ENCODE results near the gene SORCS3.

The SORCS3 gene

DNA sequence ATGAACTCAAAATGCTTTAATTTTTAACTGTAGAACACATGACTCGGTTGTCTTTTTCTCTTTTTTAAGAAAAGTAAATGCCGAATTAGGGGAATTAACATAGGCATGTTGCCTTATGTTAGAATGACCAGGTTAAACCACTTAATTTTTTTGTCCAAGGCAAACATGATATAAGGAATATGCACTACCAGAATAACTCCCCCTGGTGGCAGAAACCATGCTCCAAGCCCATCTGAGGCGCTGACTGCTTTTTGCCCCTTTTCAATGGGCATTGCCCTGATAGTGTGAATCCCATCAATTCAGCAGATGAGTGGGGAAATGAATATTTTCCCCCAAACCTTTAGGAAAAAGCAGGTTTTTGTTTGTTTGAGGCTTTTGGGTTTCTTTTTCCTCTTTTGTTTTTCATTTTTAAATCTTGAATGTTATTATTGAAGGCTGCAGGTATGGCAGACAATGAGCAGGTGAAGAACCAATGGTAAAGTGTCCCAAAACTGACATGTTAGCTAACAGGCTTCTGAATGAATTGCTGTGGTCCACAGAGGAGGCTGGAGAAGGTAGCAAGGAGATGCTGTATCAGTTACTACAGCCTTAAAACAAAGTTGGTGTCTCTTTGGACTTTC lies 284.3 kb downstream of the SORCS3 start:
- peak; percentile 47 for DNase-seq

DNA sequence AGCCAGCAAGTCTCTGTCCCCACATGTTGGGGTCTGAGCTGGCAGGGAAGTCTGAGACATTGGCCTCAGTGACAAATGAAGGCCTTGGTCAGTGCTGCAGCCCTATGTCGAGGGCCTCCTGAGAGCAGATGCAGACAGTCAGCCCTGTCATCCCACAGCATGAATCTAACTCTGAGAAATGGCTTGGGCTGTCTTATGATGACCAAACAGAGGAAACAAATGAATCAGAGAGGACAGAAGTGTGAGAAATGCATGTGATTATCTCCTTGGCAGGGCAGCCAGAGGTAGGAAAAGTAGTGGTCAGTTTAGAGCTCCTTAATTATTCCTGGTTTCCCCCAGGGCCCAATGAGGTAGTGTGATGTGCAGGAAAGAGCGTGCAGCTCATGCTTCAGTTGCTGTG lies 287.6 kb downstream of the SORCS3 start:
- no peak for DNase-seq

DNA sequence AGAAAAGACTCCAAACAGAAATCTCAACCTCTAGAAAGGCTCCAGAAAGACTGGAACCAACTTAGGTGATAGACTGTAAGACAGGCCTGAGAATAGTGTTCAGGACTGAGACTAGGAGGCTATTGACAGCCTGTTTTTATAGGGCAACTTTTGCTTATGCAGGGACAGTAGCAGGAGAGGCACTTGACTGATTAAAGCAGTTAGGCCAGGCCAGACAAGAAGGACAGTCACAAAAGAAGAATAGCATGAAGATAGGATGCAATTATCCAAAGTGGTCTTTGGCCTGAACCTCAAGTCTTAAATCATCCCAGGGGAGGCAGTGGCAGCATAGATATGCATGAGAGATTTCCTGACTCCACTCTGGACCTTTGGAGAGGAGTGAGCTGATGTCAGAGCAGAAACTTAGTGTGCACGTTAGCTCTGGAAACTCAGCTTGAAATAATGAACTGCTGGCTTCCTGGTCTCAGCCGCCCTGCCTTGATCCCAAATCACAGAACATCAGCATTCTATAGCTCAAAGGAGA lies 290.6 kb downstream of the SORCS3 start:
- DNase-seq, result no peak

DNA sequence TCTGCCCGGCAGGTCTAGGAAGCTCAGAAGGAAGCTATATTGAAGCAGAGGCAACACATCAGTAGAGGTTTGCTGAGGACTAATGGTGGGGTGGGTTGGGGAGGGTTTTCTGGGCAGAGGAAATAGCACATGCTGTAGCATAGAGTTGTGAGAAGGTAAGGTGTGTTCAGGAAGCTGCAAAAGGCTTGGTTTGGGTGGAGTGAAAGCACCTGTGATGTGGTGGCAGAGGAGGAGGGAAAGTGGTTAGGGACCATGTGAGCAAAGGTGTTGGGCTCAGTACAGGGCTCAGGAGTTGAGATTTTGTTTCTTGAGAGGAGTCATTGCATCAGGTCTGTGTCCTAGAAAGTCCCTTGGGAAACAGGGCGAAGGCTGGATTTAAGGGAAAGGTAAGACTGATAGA lies 294.6 kb downstream of the SORCS3 start:
- no peak for DNase-seq

DNA sequence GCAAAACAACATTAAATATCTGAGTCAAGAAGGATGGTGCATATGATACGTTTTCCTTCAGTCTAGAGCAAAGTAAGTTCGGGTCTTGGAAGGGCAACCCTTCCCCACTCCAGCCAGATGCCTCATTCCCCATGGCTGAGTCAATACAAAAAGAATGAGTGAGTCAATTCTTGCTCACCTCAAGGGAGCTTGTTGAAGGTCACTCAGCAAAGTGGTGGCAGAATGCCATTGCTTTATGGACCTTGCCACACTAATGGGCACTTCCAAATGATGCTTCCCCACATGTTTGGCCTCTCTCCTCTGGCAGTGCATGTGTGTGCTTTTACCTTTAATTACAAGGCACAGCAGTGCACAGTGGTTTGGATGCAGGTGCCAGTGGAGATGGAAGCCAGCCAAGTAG lies 296.5 kb downstream of the SORCS3 start:
- peak; percentile 45 for DNase-seq

DNA sequence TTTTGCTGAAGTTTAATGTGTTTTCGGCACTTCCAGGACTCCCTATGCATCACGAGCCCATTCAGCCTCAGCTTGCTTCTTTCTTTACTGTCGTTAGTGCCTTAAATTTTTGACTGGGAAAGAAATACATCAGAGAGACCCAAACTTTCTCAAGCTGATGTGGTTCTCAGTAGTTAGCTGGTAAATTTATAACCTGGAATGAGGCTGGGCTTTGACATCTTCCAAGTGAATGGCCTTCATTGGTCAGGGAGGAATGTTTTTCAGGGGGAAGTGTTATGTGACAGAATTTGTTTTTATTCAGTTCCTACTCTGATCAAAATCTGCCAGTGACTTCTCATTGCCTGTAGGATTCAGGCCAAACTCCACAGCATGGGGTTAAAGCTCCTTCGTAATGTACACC lies 296.9 kb downstream of the SORCS3 start:
- no peak for DNase-seq

DNA sequence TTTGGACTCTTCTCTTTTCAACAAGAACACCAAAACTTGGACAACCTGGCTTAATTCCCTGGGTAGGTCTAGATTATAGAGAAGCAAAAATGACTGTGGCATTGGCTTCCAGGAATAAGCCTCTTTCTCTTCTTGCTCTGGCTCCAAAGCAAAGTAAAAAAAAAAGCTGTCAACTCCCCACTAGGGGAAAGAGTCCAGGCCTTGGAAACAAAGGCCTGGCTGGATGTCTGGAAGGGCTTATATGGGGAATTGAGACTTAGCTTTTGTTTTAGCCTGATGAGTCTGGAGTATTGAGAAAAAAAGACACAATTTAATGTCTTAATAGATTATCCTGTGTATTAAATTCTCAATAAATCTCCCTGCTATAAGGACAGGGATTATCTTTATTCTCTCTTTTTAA lies 300.6 kb downstream of the SORCS3 start:
- DNase-seq, result no peak

DNA sequence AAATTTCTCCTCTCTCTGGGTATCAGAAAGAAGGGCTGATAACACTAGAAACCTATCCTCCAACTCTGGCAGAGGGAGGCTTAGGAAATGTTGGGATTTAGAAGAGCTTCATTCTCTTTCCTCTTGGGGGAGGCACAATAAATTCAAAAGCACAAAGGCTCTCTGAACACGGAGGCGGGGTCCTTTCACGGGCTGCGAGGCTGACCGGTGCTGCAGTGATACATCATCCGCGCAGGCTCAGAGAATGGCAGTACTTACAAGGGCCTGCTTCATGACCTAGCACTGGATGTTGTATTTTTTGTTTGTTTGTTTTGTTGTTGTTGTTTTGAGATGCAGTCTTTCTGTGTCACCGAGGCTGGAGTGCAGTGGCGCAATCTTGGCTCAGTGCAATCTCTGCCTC lies 306.2 kb downstream of the SORCS3 start:
- DNase-seq, result no peak

DNA sequence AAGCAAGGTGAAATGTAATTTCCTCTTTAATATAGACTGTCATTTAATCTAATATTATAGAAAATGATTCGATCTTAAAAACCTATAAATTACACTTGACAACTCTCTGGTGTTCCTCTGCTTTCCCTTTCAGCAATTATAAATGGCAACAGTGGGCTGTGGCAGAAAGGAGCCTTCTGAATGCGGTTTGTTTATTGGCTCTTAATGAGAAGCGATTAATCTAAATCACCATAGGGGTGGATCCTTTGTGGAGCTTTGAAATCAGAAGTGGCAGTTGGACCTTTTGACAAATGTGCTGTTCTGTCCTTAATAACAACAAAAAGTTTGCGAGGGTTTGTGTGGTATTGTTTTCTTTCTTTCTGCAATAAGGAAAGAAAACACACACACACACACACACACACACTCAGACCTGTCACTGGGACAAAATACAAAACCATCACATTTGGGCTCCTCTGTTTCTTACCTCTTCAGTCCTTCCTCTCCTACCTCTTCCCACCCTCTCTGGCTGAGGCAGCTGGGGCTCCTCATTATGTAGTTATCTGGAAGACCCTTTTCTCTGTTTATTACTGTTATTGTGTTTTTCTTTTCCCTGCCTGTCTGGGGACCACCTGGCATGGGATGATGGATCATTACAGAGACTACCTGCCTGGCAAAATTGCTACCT lies 316.2 kb downstream of the SORCS3 start:
- no peak for DNase-seq

DNA sequence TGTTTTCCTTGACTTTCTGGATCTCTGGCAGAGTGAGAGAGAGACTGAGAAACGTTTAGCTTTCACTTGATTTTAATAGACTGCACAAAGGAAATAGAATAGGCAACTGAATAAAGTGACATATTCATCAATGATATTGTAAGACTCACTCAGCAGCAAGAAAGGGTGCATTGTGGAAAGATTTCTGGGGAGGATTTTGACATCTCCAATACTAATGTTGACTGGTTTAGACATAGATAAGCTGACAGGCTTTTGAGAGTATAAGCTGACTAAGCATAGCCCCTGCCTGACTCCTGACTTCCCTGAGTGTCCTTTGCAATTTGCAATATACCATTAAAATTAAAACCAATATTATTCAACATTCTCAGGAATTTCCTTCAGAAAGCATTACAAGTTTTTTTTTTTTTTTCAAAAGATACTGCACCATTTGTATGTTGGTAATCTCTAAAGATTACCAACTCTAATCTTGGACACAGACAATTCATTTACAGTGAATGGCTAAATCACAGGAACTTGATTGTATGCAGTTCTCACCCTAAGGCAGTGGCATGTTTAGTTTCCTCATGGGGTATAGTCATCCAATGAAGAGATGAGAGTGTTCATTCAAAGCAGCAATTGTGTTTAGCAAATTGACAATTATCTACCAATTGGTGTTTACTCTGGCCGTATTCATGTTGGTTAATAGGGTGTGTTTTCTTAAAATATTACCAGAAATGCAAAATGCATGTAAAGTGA lies 325.6 kb downstream of the SORCS3 start:
- DNase-seq, result no peak

DNA sequence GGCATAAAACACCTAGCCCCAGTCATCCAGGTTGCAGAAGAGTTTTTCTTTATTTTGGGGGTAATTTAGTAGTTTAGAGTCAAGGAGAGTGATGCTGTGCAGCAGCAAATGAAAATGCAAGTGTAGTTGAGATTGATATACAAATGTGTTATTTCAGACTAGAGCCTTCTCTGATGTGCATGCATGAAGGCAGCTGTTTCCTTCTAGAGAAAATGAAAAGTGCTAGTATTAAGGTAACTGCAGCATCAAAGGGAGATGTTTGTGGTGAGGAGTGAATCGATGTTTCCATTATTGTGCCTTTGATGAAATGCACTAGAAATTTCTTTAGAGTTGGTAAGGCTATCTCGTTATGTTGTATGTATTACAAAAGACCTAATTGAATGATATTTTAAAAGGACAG lies 339.3 kb downstream of the SORCS3 start:
- DNase-seq, result no peak

DNA sequence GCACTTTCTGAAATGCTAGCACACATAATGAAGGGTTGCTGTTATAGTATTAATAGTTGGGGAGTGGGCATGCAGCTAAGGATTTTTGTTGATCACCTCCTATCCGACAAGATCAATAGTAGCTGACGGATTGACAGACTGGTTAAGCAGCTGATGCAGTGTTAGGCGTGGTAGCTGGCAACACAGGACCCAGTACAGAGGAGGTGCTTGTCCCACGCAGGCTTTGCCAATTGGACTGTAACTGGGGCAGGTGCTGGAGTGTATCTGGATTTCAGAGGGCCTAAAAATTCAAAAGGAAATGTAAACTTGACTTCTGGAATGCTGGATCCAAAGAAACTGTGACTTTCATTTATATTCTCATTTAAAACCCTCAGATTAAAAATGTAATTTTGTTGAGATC lies 340.9 kb downstream of the SORCS3 start:
- no peak for DNase-seq

DNA sequence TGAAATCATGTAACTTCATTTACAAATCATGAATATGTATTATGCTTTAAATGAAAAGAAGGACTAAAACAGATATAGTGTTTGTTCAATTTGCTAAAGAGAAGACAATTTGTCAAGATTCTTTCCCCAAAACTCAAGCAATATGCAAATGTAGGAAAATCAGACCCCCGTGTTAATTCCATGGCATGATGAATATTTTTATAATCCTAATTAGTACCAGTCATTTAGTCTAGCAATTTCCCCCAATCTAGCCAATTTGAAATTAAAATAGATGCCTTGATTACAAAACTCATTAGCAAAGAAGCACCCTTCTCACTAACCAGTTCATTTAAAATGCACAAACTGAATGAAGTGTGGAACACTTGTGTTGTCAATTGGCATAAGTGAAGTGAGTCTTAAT lies 347.6 kb downstream of the SORCS3 start:
- no peak for DNase-seq

DNA sequence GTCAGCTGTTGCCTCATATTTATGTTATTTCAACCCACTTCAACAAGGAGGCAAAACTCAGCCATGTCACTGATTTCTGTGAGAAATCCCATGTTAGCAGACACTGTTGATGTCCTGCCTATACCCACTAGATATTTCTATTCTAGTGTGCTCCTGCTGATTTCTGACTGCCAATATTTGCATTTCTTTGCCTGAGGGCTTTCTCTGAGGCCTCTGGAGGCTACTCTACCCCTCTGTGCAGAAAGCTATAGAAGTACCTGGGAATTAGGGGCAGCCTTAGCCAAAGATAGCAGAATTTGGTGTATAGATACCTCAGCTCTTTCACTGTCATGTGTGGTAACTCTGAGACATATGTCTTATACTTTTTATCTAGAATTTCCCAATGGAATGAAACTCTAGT lies 348.8 kb downstream of the SORCS3 start:
- no peak for DNase-seq

DNA sequence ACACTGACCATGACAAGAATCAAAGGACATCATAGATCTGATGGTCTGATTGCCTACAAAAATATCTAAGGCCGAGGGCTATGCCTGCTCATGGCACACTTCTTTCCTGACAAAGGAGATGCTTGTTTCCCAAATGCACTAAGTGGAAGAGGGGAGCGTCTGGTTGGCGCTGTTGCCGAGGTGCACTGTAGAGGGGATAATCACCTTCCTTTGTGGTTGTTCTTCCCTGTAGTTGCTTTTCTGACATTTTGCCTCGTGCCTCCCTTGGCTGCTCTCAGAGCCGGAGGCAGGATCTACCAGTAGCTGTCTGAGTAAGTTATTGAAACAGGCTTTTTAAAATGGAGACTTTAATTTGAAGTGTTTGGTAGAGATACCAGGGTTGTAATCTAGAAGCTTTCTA lies 352.0 kb downstream of the SORCS3 start:
- no peak for DNase-seq

DNA sequence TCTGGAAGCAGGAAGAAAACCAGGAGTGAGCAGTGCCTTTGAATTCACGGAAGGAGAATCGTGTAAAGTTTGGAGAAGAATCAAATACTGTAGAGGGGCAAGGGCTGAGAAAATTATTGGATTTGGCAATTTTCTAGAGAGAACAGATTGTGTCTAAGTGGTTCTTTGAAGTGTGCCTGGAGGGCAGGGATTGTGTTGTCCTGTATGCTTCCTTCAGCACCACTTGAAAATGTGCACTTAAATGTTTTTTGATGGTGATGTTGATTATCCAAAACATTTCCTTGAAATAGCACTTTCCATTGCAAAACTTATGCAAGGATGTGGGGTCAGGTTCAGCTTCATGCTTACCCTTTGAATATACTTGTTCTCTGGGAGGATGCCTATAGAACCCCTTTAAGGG lies 360.2 kb downstream of the SORCS3 start:
- no peak for DNase-seq

DNA sequence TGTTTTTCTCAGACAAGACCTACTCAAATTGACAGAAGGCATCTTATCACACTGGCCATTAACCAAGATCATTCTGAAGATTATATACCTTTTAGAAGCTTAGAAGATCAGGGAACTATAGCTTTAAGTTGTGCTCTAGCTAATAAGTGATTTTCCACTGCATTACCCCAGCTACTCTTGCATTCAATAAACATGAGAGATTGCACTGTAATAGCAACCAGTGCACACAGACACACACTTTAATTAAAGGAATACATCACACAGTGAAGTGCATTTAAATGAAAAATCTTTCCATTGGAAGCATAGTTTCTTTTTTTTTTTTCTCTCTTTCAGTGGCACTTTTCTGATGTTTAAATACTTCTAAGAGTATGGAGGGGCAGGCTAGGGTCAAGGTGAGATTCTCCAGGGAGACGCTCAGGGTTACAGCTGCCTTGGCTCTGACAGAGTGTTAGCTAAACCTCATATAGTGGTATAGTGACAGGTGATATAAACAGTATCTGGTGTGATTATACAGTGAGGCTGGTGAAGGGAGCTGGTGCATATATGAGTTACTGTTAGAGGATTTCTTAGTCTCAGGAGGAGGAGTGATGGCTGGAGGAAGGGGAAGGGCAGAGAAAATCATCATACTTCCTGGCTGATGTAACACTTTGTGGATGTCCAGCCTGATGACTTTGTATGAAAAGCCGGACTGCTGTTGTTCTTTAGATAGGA lies 369.5 kb downstream of the SORCS3 start:
- no peak for DNase-seq

DNA sequence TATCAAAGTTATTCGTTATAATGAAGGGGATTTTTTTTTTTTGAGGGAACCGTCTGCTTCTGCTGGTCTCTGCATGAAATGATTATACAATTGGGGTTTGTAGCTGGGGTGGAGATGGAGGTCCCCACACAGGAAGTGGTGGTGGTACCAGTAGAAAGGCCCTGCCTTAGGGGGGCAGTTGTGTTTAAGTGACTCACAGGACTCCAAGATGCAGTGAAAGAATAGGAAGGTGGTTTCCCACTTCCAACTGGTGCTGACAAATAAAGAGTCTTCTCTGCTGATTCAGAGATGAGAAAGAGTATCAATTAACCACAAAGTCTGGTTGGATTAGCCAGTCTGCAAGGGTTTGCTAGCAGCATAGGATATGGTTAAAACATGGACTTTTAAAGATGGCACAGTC lies 376.0 kb downstream of the SORCS3 start:
- no peak for DNase-seq

DNA sequence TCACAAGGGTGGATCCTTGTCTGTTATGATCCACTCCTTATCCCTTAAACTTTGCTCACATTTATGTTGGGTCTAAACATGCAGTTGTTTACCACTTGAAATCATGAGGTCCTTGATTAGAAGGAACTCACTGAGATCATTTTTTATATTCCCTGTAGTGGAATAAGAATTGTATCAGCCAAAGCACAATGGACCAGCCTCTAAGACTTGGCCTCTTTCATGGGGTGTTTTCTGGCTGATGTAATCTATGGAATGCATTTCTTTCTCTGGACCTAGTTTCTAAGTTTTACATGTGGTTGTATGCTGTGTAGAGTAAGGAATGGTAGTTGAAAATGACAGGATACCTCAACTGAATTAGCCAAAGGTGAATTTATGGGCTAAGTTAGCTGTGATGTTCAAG lies 376.6 kb downstream of the SORCS3 start:
- DNase-seq, result no peak

DNA sequence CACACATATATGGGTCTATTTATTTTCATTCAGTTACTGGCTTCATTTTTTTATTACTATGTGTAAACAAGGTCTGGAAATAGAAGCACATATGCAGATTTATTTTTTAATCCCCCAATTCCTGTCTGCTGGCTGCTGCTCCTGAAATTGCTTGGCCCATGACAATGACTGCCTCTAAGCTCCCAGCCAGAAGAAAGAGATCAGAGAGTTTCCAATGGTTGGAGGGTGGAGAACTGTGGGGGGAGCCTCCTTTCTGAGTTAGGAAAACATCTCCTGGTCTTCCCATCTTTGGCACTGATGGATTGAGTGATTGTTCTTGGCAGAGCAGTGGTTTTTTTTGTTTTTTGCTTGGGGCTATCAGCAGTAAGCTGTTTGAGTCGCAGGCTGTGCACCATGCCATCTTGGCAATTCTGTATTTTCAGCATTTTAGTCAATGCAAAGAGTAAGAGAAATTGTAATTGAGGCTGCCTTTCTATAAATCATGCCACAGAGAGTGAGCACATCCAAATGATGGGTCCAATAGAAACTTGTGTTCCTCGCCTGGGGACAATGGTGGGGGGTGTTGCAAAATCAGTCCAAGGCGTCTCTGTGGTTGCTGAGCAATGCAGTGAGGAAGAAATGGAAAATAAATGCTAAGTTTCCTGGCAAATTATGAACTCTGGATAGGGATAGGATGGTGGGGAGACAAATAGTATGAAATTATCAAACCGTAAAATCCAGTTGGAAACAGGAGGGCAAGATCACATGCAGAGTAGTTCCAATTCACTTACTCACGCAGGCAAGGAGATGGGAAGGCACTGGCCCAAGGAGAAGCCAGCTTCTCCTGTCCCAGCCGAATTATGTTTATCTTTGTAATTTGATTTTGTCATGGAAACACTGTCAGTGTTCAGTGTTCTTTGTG lies 382.4 kb downstream of the SORCS3 start:
- no peak for DNase-seq

DNA sequence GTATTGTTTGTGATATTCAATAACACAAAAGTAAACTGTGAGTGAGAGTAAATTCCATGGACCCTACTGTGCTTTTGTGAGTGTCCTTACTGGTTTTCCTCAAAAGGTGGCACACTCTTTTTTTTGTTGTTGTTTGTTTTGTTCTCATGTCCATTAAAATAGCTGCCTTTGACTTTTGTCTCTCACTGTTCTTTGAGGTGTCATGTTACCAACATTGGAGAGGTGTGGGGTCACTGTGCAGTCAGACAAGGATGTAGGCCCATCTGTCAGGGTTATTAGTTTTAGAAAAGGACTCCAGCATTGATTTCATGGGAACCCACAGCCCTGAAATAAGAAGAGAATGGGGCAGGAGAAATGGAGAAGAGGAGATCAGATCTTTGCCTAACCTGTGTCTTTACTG lies 383.1 kb downstream of the SORCS3 start:
- no peak for DNase-seq

DNA sequence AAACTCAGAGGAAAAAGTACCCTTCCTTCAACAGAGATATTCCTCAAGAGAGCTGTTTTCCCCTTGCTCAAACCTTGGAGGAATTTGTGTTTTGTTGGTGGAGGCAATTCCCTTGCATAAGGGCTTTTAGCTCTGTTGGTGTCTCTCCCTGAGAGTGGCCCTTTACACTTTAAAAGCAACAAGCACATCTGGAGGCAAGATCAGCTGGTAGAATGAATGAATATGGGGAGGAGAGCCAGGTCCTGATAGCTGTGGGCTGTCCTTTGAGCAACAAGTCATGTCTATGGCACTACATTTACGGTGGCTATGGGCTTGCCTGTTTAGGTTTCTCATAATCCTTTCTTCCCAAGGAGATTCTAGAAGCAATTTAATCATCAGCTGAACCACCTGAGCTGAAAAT lies 384.0 kb downstream of the SORCS3 start:
- no peak for DNase-seq

DNA sequence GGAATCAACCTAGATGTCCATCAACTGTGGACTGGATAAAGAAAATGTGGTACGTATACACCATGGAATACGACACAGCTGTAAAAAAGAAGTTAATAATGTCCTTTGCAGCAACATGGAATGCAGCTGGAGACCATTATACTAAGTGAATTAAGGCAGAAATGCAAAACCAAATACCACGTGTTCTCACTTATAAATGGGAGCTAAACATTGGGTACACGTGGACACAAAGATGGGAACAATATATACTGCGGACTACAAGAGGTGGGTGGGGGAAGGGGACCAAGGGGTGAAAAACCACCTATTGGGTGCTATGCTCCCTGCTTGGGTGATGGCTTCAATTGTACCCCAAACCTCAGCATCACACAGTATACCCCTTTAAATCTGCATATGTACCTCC lies 385.5 kb downstream of the SORCS3 start:
- DNase-seq, result no peak
